ENCODE results near the gene LLGL2. TPM values are rescaled to one million over a fixed set of nuclear protein-coding genes. Genes with fewer than 3 reads are reported as not detected.

The LLGL2 gene
- total RNA-seq, 1 donor from 2014 or later: 44.5 TPM

- DNase-seq (ENCODE audit: low read depth) (no peak), FAIRE-seq (no peak)
- Histone ChIP-seq H3K36me3 (ENCODE audit: control insufficient read depth, insufficient read depth, low read length) (peaks cover 18% of the 10 kb centered on the region), H3K27me3 (ENCODE audit: control insufficient read depth, insufficient read depth, low read length) (no peaks in the 10 kb centered on the region), H3K4me3 (ENCODE audit: low read depth, low read length) (no peak overlapping the region)
- no peak for TF ChIP-seq CTCF (IDR thresholded peaks at IDR 0.05; ENCODE audit: insufficient read depth, low read length, severe bottlenecking)
Measured at GRCh38 chr17:75501378-75502071, 24.0 kb upstream of the LLGL2 start.

- no peak for TF ChIP-seq CTCF (IDR thresholded peaks at IDR 0.05; ENCODE audit: insufficient read depth, low read length, severe bottlenecking)
- H3K27me3 ChIP-seq (ENCODE audit: control insufficient read depth, insufficient read depth, low read length): no peaks in the 10 kb centered on the region
- no peak for DNase-seq (ENCODE audit: low read depth)
- H3K4me3 ChIP-seq (ENCODE audit: low read depth, low read length): no peak overlapping the region
- peaks cover 19% of the 10 kb centered on the region for H3K36me3 ChIP-seq (ENCODE audit: control insufficient read depth, insufficient read depth, low read length)
- FAIRE-seq: no peak
Measured at GRCh38 chr17:75502072-75502720, 23.3 kb upstream of the LLGL2 start.

GRCh38 chr17:75502721-75503329 lies 22.7 kb upstream of the LLGL2 start:
- no peak for DNase-seq (ENCODE audit: low read depth)
- Histone ChIP-seq H3K36me3 (ENCODE audit: control insufficient read depth, insufficient read depth, low read length) (peaks cover 19% of the 10 kb centered on the region), H3K27me3 (ENCODE audit: control insufficient read depth, insufficient read depth, low read length) (no peaks in the 10 kb centered on the region), H3K4me3 (ENCODE audit: low read depth, low read length) (no peak overlapping the region)
- FAIRE-seq: no peak
- no peak for TF ChIP-seq CTCF (IDR thresholded peaks at IDR 0.05; ENCODE audit: insufficient read depth, low read length, severe bottlenecking)

- Histone ChIP-seq H3K36me3 (ENCODE audit: control insufficient read depth, insufficient read depth, low read length) (peaks cover 19% of the 10 kb centered on the region), H3K4me3 (ENCODE audit: low read depth, low read length) (no peak overlapping the region), H3K27me3 (ENCODE audit: control insufficient read depth, insufficient read depth, low read length) (no peaks in the 10 kb centered on the region)
- FAIRE-seq: no peak
- no peak for TF ChIP-seq CTCF (IDR thresholded peaks at IDR 0.05; ENCODE audit: insufficient read depth, low read length, severe bottlenecking)
- DNase-seq (ENCODE audit: low read depth): no peak
Measured at GRCh38 chr17:75503337-75503950, 22.1 kb upstream of the LLGL2 start.

GRCh38 chr17:75503976-75504346 lies 21.5 kb upstream of the LLGL2 start:
- no peaks in the 10 kb centered on the region for H3K27me3 ChIP-seq (ENCODE audit: control insufficient read depth, insufficient read depth, low read length)
- FAIRE-seq: no peak
- H3K4me3 ChIP-seq (ENCODE audit: low read depth, low read length): no peak overlapping the region
- no peak for DNase-seq (ENCODE audit: low read depth)
- no peak for TF ChIP-seq CTCF (IDR thresholded peaks at IDR 0.05; ENCODE audit: insufficient read depth, low read length, severe bottlenecking)
- H3K36me3 ChIP-seq (ENCODE audit: control insufficient read depth, insufficient read depth, low read length): peaks cover 17% of the 10 kb centered on the region
